ENCODE measurements around the gene GAB2. TPM values are rescaled to one million over a fixed set of nuclear protein-coding genes. Genes with fewer than 3 reads are reported as not detected.

The GAB2 gene
- total RNA-seq, 2 experiments from 2014 or later, result 10.7 to 11.9 TPM

- TF ChIP-seq, protein P1, sequence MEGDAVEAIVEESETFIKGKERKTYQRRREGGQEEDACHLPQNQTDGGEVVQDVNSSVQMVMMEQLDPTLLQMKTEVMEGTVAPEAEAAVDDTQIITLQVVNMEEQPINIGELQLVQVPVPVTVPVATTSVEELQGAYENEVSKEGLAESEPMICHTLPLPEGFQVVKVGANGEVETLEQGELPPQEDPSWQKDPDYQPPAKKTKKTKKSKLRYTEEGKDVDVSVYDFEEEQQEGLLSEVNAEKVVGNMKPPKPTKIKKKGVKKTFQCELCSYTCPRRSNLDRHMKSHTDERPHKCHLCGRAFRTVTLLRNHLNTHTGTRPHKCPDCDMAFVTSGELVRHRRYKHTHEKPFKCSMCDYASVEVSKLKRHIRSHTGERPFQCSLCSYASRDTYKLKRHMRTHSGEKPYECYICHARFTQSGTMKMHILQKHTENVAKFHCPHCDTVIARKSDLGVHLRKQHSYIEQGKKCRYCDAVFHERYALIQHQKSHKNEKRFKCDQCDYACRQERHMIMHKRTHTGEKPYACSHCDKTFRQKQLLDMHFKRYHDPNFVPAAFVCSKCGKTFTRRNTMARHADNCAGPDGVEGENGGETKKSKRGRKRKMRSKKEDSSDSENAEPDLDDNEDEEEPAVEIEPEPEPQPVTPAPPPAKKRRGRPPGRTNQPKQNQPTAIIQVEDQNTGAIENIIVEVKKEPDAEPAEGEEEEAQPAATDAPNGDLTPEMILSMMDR (IDR thresholded peaks at IDR 0.05), result no peak
- Mint-ChIP-seq H3K36me3 (ENCODE audit: low read depth) (no peaks in the 10 kb centered on the region), H3K4me1 (ENCODE audit: low read depth) (no peaks in the 10 kb centered on the region), H3K4me3 (no peak overlapping the region), H3K27ac (no peak overlapping the region), H3K9me3 (no peaks in the 10 kb centered on the region), H3K27me3 (no peaks in the 10 kb centered on the region)
- no peaks in the 10 kb centered on the region for H3K4me1 ChIP-seq (ENCODE audit: insufficient read depth, low read length)
- H3K9me3 ChIP-seq (ENCODE audit: control insufficient read depth in 1 of 2, insufficient read depth in 1 of 2, low read length in 2 of 2), result no peaks in the 10 kb centered on the region
- ATAC-seq (ENCODE audit: poor library complexity), result no peak
- no peak for DNase-seq
- H3K4me3 ChIP-seq (ENCODE audit: low read length), result no peak overlapping the region
- intact Hi-C loops (cut with DNase I, micrococcal nuclease), result no loop called here
- ChIA-PET CTCF (no interaction called here), POLR2A (interaction anchor here (0.7 kb wide), 1 partner anchor 150 kb away, joined by 3 read pairs; no protein-coding TSS in a partner anchor)
- H3K27me3 ChIP-seq (ENCODE audit: control insufficient read depth in 1 of 2, insufficient read depth in 2 of 2, low read length in 2 of 2), result no peaks in the 10 kb centered on the region
- no peaks in the 10 kb centered on the region for H3K36me3 ChIP-seq (ENCODE audit: insufficient read depth, low read length)
- H3K27ac ChIP-seq (ENCODE audit: low read depth in 1 of 2, low read length in 2 of 2), result no peak overlapping the region
Observed at GRCh38 chr11:78365381-78365792, 52.2 kb downstream of the GAB2 start.

GRCh38 chr11:78364128-78364751 lies 53.4 kb downstream of the GAB2 start:
- no peak overlapping the region for H3K27ac ChIP-seq (ENCODE audit: low read depth in 1 of 2, low read length in 2 of 2)
- no peaks in the 10 kb centered on the region for H3K9me3 ChIP-seq (ENCODE audit: control insufficient read depth in 1 of 2, insufficient read depth in 1 of 2, low read length in 2 of 2)
- H3K27me3 ChIP-seq (ENCODE audit: control insufficient read depth in 1 of 2, insufficient read depth in 2 of 2, low read length in 2 of 2), result no peaks in the 10 kb centered on the region
- TF ChIP-seq, protein P1 (IDR thresholded peaks at IDR 0.05), result no peak
- no peak for ATAC-seq (ENCODE audit: poor library complexity)
- no peaks in the 10 kb centered on the region for H3K4me1 ChIP-seq (ENCODE audit: insufficient read depth, low read length)
- intact Hi-C loops (cut with DNase I, micrococcal nuclease), result no loop called here
- no peak overlapping the region for H3K27ac Mint-ChIP-seq
- no peaks in the 10 kb centered on the region for H3K36me3 ChIP-seq (ENCODE audit: insufficient read depth, low read length)
- no peaks in the 10 kb centered on the region for H3K36me3 Mint-ChIP-seq (ENCODE audit: low read depth)
- DNase-seq, result no peak
- no peaks in the 10 kb centered on the region for H3K27me3 Mint-ChIP-seq
- CTCF ChIA-PET, result no interaction called here
- no peak overlapping the region for H3K4me3 ChIP-seq (ENCODE audit: low read length)
- H3K4me3 Mint-ChIP-seq, result no peak overlapping the region
- no peaks in the 10 kb centered on the region for H3K4me1 Mint-ChIP-seq (ENCODE audit: low read depth)
- no peaks in the 10 kb centered on the region for H3K9me3 Mint-ChIP-seq
- POLR2A ChIA-PET, result no interaction called here

DNA sequence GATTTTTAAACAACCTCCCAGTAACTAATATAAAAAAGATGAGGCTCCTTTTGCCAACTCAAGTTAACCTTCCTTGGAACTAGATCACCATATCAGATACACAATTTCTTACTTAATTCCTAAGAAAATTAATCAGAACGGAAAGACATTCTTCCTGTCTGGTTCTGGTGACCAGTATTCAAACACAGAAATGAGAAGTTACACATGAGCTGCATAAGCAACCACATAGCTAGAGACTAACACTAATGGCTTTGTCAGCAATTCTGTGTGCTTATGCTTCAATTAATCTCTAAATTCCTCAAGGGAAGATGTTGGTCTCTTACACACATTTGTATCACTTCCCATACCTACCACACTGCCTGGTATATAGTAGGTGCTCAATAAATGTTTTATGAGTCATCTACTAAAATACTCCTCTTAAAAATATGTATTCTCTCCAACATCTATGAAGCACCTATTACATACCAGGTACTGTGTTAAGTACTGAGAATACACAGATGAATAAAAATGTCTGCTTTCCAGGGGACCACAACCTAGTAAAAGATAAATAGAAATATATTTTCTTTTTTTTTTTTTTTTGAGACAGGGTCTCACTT lies 54.5 kb downstream of the GAB2 start:
- CTCF ChIA-PET, result interaction anchor here (1.1 kb wide), 1 partner anchor 21 kb away, joined by 3 read pairs; no protein-coding TSS in a partner anchor

More for the DNA sequence above, 54.5 kb downstream of the GAB2 start:
- no peaks in the 10 kb centered on the region for H3K9me3 ChIP-seq (ENCODE audit: control insufficient read depth in 1 of 2, insufficient read depth in 1 of 2, low read length in 2 of 2)
- H3K4me3 ChIP-seq (ENCODE audit: low read length), result no peak overlapping the region
- ATAC-seq (ENCODE audit: poor library complexity) (no peak), DNase-seq (no peak)
- H3K27ac ChIP-seq (ENCODE audit: low read depth in 1 of 2, low read length in 2 of 2), result no peak overlapping the region
- H3K4me1 Mint-ChIP-seq (ENCODE audit: low read depth), result no peaks in the 10 kb centered on the region
- H3K4me1 ChIP-seq (ENCODE audit: insufficient read depth, low read length), result no peaks in the 10 kb centered on the region
- POLR2A ChIA-PET, result interaction anchor here (0.6 kb wide), 1 partner anchor 703 kb away, joined by 3 read pairs; no protein-coding TSS in a partner anchor
- no peak overlapping the region for H3K27ac Mint-ChIP-seq
- H3K9me3 Mint-ChIP-seq, result no peaks in the 10 kb centered on the region
- H3K4me3 Mint-ChIP-seq, result no peak overlapping the region
- no peaks in the 10 kb centered on the region for H3K27me3 Mint-ChIP-seq
- no peaks in the 10 kb centered on the region for H3K27me3 ChIP-seq (ENCODE audit: control insufficient read depth in 1 of 2, insufficient read depth in 2 of 2, low read length in 2 of 2)
- H3K36me3 Mint-ChIP-seq (ENCODE audit: low read depth), result no peaks in the 10 kb centered on the region
- intact Hi-C loops (cut with DNase I, micrococcal nuclease), result no loop called here
- H3K36me3 ChIP-seq (ENCODE audit: insufficient read depth, low read length), result no peaks in the 10 kb centered on the region
- TF ChIP-seq, protein P1 (IDR thresholded peaks at IDR 0.05), result no peak

All from CD4-positive, alpha-beta T cell (primary cell).